ENCODE results near the gene RLF.

- no peak for TF ChIP-seq CTCF (IDR thresholded peaks at IDR 0.05 in 4 of 5, conservative IDR thresholded peaks at IDR 0.05 in 1 of 5)
- no peak for TF ChIP-seq POLR2A (IDR thresholded peaks at IDR 0.05)
Measured at GRCh38 chr1:40247655-40248054, 86.5 kb downstream of the RLF start, which contains the start of gene TMCO2.
